PC-3 (cell line): Measurements from ENCODE around the gene HNF1A. TPM values are rescaled to one million over a fixed set of nuclear protein-coding genes. Genes with fewer than 3 reads are reported as not detected.

Source experiments
- ATAC-seq: fragments of 200-7000 bp; cut with Tn5 transposase; 2 replicates; pipeline ENCODE4 v1.9.1; 2020; ENCODE audit warnings: mild to moderate bottlenecking, moderate library complexity
- BruUV-seq: library from RNA; stranded (reverse); fragments of 400-500 nt; replicated peaks from 2 replicates; lab custom pipeline; 2021; lab: Mats Ljungman, UMichigan
- CTCF ChIA-PET: fragments of 300-600 bp; sonication (Branson Sonifier 250); formaldehyde crosslinking; loops from one replicate; lab custom pipeline; 2022; ENCODE audit warnings: antibody characterized with exemption; lab: Charles Lee
- POLR2A ChIA-PET: fragments of 300-600 bp; sonication (Branson Sonifier 250); formaldehyde crosslinking; loops from one replicate; lab custom pipeline; 2022; ENCODE audit warnings: antibody characterized with exemption; ENCODE audit not compliant: unreplicated experiment; lab: Charles Lee
- DNase-seq: peaks from one replicate; pipeline ENCODE4 v3.0.0-alpha.2; 2015
- H2AFZ ChIP-seq: fragments of 300-600 bp; sonication (generic); 2 replicates; pipeline ENCODE4 v1.6.0; 2016; ENCODE audit warnings: antibody characterized with exemption, low read length
- H3F3A ChIP-seq: fragments of 300-600 bp; sonication (generic); one replicate; pipeline ENCODE4 v1.6.0; 2017; ENCODE audit warnings: antibody characterized with exemption, low read length, control low read depth, mild to moderate bottlenecking; ENCODE audit not compliant: unreplicated experiment
- H3K27ac ChIP-seq: fragments of 300-600 bp; sonication (generic); 2 replicates; pipeline ENCODE4 v1.5.1; 2016; ENCODE audit warnings: mild to moderate bottlenecking, low read length
- H3K27me3 ChIP-seq: fragments of 300-600 bp; sonication (generic); 2 replicates; pipeline ENCODE4 v1.6.1; 2016; ENCODE audit warnings: low read length, mixed read lengths
- H3K36me3 ChIP-seq: fragments of 300-600 bp; sonication (generic); 2 replicates; pipeline ENCODE4 v1.6.1; 2016; ENCODE audit warnings: low read depth, mixed run types, low read length, mixed read lengths
- H3K4me1 ChIP-seq: fragments of 300-600 bp; sonication (generic); 2 replicates; pipeline ENCODE4 v1.5.1; 2016; ENCODE audit warnings: low read length; ENCODE audit not compliant: insufficient read depth
- H3K4me2 ChIP-seq: fragments of 300-600 bp; sonication (generic); 2 replicates; pipeline ENCODE4 v1.6.0; 2016; ENCODE audit warnings: low read length
- H3K4me3 ChIP-seq: fragments of 300-600 bp; sonication (generic); 2 replicates; pipeline ENCODE4 v1.5.1; 2016; ENCODE audit warnings: mild to moderate bottlenecking, low read length, mixed read lengths
- H3K79me2 ChIP-seq: fragments of 300-600 bp; sonication (generic); 2 replicates; pipeline ENCODE4 v1.6.1; 2017; ENCODE audit warnings: low read length, mixed read lengths
- H3K9ac ChIP-seq: fragments of 300-600 bp; sonication (generic); 2 replicates; pipeline ENCODE4 v1.6.0; 2016; ENCODE audit warnings: mild to moderate bottlenecking, low read length
- H3K9me2 ChIP-seq: fragments of 300-600 bp; sonication (generic); replicated peaks from 2 replicates; pipeline ENCODE4 v1.6.1; 2016; ENCODE audit warnings: mixed run types, low read length, mixed read lengths
- H3K9me3 ChIP-seq: fragments of 300-600 bp; sonication (generic); 2 replicates; pipeline ENCODE4 v1.6.1; 2016; ENCODE audit warnings: low read length, mixed read lengths
- H4K20me1 ChIP-seq: fragments of 300-600 bp; sonication (generic); 2 replicates; pipeline ENCODE4 v1.6.1; 2016; ENCODE audit warnings: low read length, mixed read lengths
- CTCF ChIP-seq: fragments of 300-600 bp; sonication (generic); conservative IDR thresholded peaks from 2 replicates; pipeline ENCODE4 v1.5.1; 2017; ENCODE audit warnings: antibody characterized with exemption, low read depth, mild to moderate bottlenecking, low read length
- EZH2 ChIP-seq: fragments of 300-600 bp; sonication (generic); IDR thresholded peaks from one replicate; pipeline ENCODE4 v1.6.1; 2017; ENCODE audit warnings: antibody characterized with exemption, mild to moderate bottlenecking, low read length; ENCODE audit not compliant: unreplicated experiment
- EZH2phosphoT487 ChIP-seq: fragments of 300-600 bp; sonication (generic); IDR thresholded peaks from 2 replicates; pipeline ENCODE4 v1.6.1; 2018; ENCODE audit warnings: mild to moderate bottlenecking, antibody characterized with exemption, low read length, borderline replicate concordance
- intact Hi-C: fragments of 100-400 bp; cut with micrococcal nuclease; formaldehyde crosslinking; loops from 2 replicates; pipeline ENCODE4 v1.9.0; 2023
- total RNA-seq: library from RNA; depleted of rRNA; stranded (reverse); fragments of >200 nt; gene quantifications from 2 replicates; pipeline ENCODE4 v1.2.3, GENCODE V29; 2014

HNF1A gene
- total RNA-seq, 1 experiment from 2014 or later = not detected

DNA sequence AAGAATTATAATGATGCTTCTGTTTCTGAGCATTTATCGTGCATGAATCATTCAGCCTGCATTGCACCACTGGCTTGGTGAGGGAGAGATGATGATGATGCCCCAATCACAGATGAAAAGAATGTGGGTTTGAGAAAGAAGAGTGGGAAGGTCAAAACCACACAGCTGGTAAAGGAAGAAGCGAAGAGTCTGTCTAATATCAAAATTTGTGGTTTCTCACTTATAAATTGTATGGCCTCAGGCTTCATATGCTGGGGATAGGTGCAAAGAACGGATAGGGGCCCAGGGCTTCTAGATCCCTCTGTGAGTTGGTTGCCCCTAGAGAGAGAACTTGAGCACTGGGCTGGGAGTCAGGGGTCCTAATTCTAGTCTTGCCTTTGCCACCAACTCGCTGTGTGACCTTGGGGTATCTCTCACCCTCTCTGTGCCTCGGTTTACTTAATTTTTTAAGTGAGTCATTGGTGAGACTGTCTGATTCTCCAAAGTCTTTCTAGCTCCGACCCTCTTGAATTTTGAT is 58.5 kb downstream of the HNF1A start:
- Histone ChIP-seq H4K20me1 (no peaks in the 10 kb centered on the region), H3K4me2 (no peak overlapping the region), H3K4me3 (no peak overlapping the region), H3K9ac (no peak overlapping the region), H3K4me1 (peaks cover 34% of the 10 kb centered on the region), H3K9me3 (no peaks in the 10 kb centered on the region), H3K79me2 (no peaks in the 10 kb centered on the region), H3F3A (no peaks in the 10 kb centered on the region), H2AFZ (no peak overlapping the region), H3K9me2 (no peaks in the 10 kb centered on the region), H3K36me3 (no peaks in the 10 kb centered on the region), H3K27me3 (no peaks in the 10 kb centered on the region), H3K27ac (no peak overlapping the region)
- BruUV-seq = no TSS peak
- DNase-seq (peak; percentile 60), ATAC-seq (no peak)
- CTCF ChIA-PET = no interaction called here
- POLR2A ChIA-PET = no interaction called here
- TF ChIP-seq EZH2 (no peak), EZH2phosphoT487 (no peak), CTCF (no peak)
- intact Hi-C loops = no loop called here

DNA sequence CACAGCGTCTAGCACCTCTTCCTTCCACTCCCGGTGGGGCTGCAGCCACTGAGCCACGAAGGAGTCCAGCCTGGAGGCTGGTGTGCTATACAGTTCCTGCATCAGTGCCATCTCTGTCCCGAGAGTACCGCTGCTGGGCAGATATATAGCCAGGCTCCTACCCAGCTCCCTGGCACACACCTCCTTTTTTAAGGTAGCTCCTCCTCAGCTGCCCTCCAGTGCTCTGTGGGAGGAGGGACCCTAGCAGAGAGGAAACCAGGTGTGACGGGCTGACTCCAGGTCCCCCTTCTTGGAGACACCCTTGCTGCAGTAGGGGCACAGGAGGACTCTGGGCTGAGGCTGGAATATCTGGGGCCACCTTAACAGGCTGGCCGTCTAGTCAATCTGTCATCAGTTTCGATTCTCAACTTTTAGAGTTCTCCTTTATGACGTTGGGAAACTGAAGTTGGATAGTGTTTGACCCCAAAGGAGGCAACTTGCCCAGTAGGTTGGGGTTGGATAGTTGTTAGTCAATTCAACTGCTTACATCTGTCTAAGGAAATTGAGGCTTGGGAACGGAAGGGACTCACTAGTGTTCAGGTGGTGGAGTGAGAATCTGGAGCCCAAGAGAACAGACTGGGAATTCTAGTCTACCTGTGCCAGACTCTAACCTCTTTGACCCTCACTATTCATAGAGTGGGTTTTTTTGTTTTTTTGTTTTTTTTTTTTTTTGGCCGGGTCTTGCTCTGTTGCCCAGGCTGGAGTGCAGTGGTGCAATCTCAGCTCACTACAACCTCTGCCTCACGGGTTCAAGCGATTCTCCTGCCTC is 60.7 kb downstream of the HNF1A start, which contains the start of gene OASL:
Gene OASL (minus strand): TSS at position 386 of the 808 bp plus-strand sequence. CDS start 275 bp downstream, at position 111.
- BruUV-seq = no TSS peak
- H3K36me3 ChIP-seq = no peaks in the 10 kb centered on the region
- H3K9me3 ChIP-seq = no peaks in the 10 kb centered on the region
- H3K4me3 ChIP-seq = peak within 1 kb of the TSS; percentile 61
- no peaks in the 10 kb centered on the region for H3K79me2 ChIP-seq
- no peaks in the 10 kb centered on the region for H3K27me3 ChIP-seq
- peak; percentile 78 for ATAC-seq
- no peaks in the 10 kb centered on the region for H4K20me1 ChIP-seq
- intact Hi-C loops = no loop called here
- ChIA-PET POLR2A (interaction anchor here (0.7 kb wide), 1 partner anchor 85 kb away, joined by 4 read pairs; no protein-coding TSS in a partner anchor), CTCF (no interaction called here)
- peak within 1 kb of the TSS; percentile 63 for H2AFZ ChIP-seq
- DNase-seq = peak; percentile 63
- H3F3A ChIP-seq = no peaks in the 10 kb centered on the region
- peak within 1 kb of the TSS; percentile 78 for H3K4me2 ChIP-seq
- no peaks in the 10 kb centered on the region for H3K9me2 ChIP-seq
- peaks cover 24% of the 10 kb centered on the region for H3K4me1 ChIP-seq
- TF ChIP-seq EZH2phosphoT487 (no peak), EZH2 (no peak), CTCF (no peak)
- H3K9ac ChIP-seq = peak within 1 kb of the TSS; percentile 48
- H3K27ac ChIP-seq = peak within 1 kb of the TSS; percentile 14
